GM23248 (cell line): ENCODE measurements around the gene BRCA1.

Source experiments
- EZH2 ChIP-seq: fragments of 200-600 bp; sonication (generic); IDR thresholded peaks from 2 replicates; pipeline ENCODE4 v1.6.1; 2018; ENCODE audit warnings: antibody characterized with exemption, mild to moderate bottlenecking; ENCODE audit not compliant: insufficient read depth, poor library complexity, severe bottlenecking
- EZH2phosphoT487 ChIP-seq: fragments of 200-600 bp; sonication (generic); IDR thresholded peaks from 2 replicates; pipeline ENCODE4 v1.6.1; 2018; ENCODE audit warnings: antibody characterized with exemption, moderate library complexity, mild to moderate bottlenecking, low read depth; ENCODE audit not compliant: insufficient read depth

DNA sequence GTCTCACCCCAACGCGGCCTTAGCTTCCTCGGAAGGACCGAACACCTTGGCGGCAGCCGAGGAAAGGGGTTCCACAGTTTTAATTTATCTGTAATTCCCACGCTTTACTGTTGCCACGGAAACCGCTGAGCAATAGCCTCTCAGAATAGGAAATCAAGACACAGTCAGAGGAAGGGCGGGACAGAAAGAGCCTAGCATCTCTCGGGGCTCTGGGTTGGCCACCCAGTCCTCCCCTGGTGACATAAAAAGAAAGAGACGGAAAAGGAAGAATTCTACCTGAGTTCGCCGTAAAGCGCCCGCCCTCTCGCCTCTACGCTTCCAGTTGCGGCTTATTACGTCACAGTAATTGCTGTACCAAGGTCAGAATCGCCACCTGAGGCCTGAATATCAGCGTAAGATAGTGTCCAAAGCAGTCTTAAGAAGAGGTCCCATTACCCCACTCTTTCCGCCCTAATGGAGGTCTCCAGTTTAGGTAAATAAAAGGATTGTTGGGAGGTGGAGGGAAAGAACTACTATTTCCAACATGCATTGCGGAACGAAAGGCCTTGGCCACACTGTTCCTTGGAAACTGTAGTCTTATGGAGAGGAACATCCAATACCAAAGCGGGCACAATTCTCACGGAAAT lies 45.1 kb upstream of the BRCA1 start:
- no peak for TF ChIP-seq EZH2
- no peak for TF ChIP-seq EZH2phosphoT487
